Osteoblast (primary cell): ENCODE data around the gene CACNB2. TPM values are rescaled to one million over a fixed set of nuclear protein-coding genes. Genes with fewer than 3 reads are reported as not detected.

Source experiments
- DNase-seq: peaks from one replicate; pipeline ENCODE4 v3.0.0; 2011; ENCODE audit warnings: low spot score, mixed read lengths; ENCODE audit not compliant: insufficient read length; ENCODE audit errors: missing footprints
- H2AFZ ChIP-seq: 2 replicates; pipeline ENCODE4 v1.6.0; 2011; ENCODE audit warnings: mild to moderate bottlenecking, low read length
- H3K27ac ChIP-seq: 2 replicates; pipeline ENCODE4 v1.5.1; 2011; ENCODE audit warnings: mild to moderate bottlenecking, low read depth, low read length, moderate library complexity
- H3K27me3 ChIP-seq: 2 replicates; pipeline ENCODE4 v1.6.0; 2012; ENCODE audit warnings: mild to moderate bottlenecking, control low read depth, inconsistent platforms, low read length, moderate library complexity; ENCODE audit not compliant: insufficient read depth
- H3K36me3 ChIP-seq: 2 replicates; pipeline ENCODE4 v1.5.1; 2011; ENCODE audit warnings: mild to moderate bottlenecking, low read length, control low read depth, moderate library complexity; ENCODE audit not compliant: insufficient read depth
- H3K4me1 ChIP-seq: 2 replicates; pipeline ENCODE4 v1.5.1; 2011; ENCODE audit warnings: mild to moderate bottlenecking, low read length, control low read depth, moderate library complexity; ENCODE audit not compliant: insufficient read depth
- H3K4me2 ChIP-seq: 2 replicates; pipeline ENCODE4 v1.6.0; 2011; ENCODE audit warnings: mild to moderate bottlenecking, low read length; ENCODE audit not compliant: insufficient read depth
- H3K4me3 ChIP-seq: fragments of 200-600 bp; sonication (generic); 3 replicates; pipeline ENCODE4 v1.5.1; 2012; ENCODE audit warnings: mild to moderate bottlenecking, low read length, inconsistent platforms; ENCODE audit not compliant: insufficient read depth
- H3K79me2 ChIP-seq: 2 replicates; pipeline ENCODE4 v1.6.0; 2012; ENCODE audit warnings: mild to moderate bottlenecking, low read length, control low read depth, inconsistent platforms; ENCODE audit not compliant: insufficient read depth
- H3K9me3 ChIP-seq: 2 replicates; pipeline ENCODE4 v1.5.1; 2011; ENCODE audit warnings: low read depth, low read length, control low read depth
- H4K20me1 ChIP-seq: 2 replicates; pipeline ENCODE4 v1.6.0; 2012; ENCODE audit warnings: mild to moderate bottlenecking, low read length, control low read depth; ENCODE audit not compliant: insufficient read depth
- CTCF ChIP-seq: IDR thresholded peaks from 2 replicates; pipeline ENCODE4 v1.5.1; 2011; ENCODE audit warnings: mild to moderate bottlenecking, low read depth, low read length, moderate library complexity; ENCODE audit errors: extremely low read depth
- total RNA-seq: library from RNA; depleted of rRNA; stranded (reverse); fragments of >200 nt; gene quantifications from 2 replicates; pipeline ENCODE4 v1.2.3, GENCODE V29; 2012

The CACNB2 gene
- total RNA-seq, 1 donor: under 0.01 TPM

DNA sequence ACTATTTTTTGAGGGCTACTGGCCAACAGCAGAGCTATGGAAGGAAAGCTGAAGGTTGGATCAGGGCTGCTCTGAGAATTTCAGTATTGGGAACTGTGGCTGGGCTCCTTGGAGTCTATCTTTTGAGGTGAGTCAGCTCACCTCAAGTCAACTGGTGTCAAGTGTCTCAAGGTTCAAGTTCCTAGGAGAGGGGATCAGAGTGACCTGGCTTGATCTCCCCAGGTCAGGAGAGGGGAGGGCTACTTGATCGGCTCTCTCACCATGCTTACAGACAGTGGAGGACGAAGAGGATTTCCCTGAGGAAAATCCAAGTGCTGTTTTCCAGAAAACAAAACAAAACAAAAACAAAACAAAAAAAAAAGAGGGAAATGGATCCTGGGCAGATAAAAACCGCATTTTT, 132.8 kb downstream of the CACNB2 start:
- no peak for DNase-seq
- no peak overlapping the region for H3K27ac ChIP-seq
- no peaks in the 10 kb centered on the region for H4K20me1 ChIP-seq
- H3K27me3 ChIP-seq: peaks cover 7% of the 10 kb centered on the region
- no peaks in the 10 kb centered on the region for H3K79me2 ChIP-seq
- no peaks in the 10 kb centered on the region for H3K9me3 ChIP-seq
- no peaks in the 10 kb centered on the region for H3K4me1 ChIP-seq
- H2AFZ ChIP-seq: no peak overlapping the region
- no peak overlapping the region for H3K4me2 ChIP-seq
- TF ChIP-seq CTCF: no peak
- no peak overlapping the region for H3K4me3 ChIP-seq
- H3K36me3 ChIP-seq: no peaks in the 10 kb centered on the region

- Histone ChIP-seq H2AFZ (no peak overlapping the region), H3K27ac (no peak overlapping the region), H3K4me3 (no peak overlapping the region), H4K20me1 (no peaks in the 10 kb centered on the region), H3K9me3 (no peaks in the 10 kb centered on the region), H3K27me3 (no peaks in the 10 kb centered on the region), H3K4me1 (no peaks in the 10 kb centered on the region), H3K79me2 (no peaks in the 10 kb centered on the region), H3K4me2 (no peak overlapping the region), H3K36me3 (no peaks in the 10 kb centered on the region)
- no peak for DNase-seq
- TF ChIP-seq CTCF: no peak
These were observed 138.0 kb downstream of the CACNB2 start for GRCh38 chr10:18278181-18278580.

DNA sequence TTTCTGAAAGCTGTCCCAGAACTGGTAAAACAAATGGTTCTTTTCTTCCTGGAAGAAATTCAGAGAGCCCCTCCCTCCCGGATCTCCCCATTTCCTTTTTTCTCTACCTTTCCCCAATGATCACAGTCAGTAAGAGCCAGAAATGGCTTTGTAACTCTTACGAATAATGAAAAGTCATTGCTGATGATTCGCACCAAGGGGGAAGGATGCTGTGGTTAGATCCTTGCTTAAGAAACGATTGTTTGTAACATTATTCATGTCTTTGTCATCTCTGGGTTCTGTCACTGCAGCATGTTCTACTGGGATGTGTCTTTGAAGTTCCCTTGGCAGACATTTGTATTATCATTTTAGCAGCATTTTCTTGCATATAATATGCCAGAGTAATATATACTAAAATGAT, 138.9 kb downstream of the CACNB2 start:
- Histone ChIP-seq H3K27me3 (no peaks in the 10 kb centered on the region), H3K36me3 (no peaks in the 10 kb centered on the region), H4K20me1 (no peaks in the 10 kb centered on the region), H3K79me2 (no peaks in the 10 kb centered on the region), H2AFZ (no peak overlapping the region), H3K27ac (no peak overlapping the region), H3K4me2 (no peak overlapping the region), H3K4me3 (no peak overlapping the region), H3K9me3 (no peaks in the 10 kb centered on the region), H3K4me1 (no peaks in the 10 kb centered on the region)
- no peak for TF ChIP-seq CTCF
- DNase-seq: no peak

DNA sequence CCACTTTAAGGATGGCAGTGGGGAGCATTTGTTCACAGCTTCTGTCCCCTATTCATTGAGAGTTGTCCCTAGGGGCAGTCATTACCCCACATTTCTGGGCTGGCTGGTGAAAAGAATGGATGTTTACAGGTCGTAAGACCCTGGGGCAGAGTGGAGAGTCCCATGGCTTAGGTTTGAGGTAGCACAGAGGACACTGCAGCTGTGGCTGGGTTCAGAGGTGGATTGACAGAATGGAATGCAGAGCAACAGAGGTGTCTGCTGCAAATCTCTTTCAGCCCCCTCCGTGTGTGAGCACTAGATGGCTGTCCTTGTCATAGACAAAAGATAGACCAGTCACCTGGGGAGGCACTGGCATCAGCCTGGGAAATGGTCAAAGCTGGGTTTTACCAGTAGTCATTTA, 141.9 kb downstream of the CACNB2 start:
- Histone ChIP-seq H2AFZ (no peak overlapping the region), H3K4me1 (no peaks in the 10 kb centered on the region), H3K27ac (no peak overlapping the region), H3K4me3 (no peak overlapping the region), H3K36me3 (no peaks in the 10 kb centered on the region), H3K79me2 (no peaks in the 10 kb centered on the region), H3K4me2 (no peak overlapping the region), H4K20me1 (no peaks in the 10 kb centered on the region), H3K9me3 (no peaks in the 10 kb centered on the region), H3K27me3 (no peaks in the 10 kb centered on the region)
- DNase-seq: no peak
- TF ChIP-seq CTCF: no peak
